Keratinocyte (primary cell): ENCODE measurements around the gene SLC40A1.

Experiments
- EZH2 ChIP-seq: IDR thresholded peaks from one replicate; pipeline ENCODE4 v1.6.1; 2012; ENCODE audit warnings: inconsistent platforms, mild to moderate bottlenecking, low read length, moderate library complexity
- TF ChIP-seq, protein P1 (sequence below), 3 experiments: IDR thresholded peaks in 1 of 3; conservative IDR thresholded peaks in 1 of 3; optimal IDR thresholded peaks in 1 of 3; 2 replicates in 2 of 3; 3 replicates in 1 of 3; pipeline versions ENCODE3 to v1.5.1; 2011; ENCODE audit warnings: low read length in 3 of 3, mild to moderate bottlenecking in 3 of 3, moderate library complexity in 2 of 3, control low read depth in 1 of 3, inconsistent platforms in 1 of 3; ENCODE audit not compliant: insufficient read depth in 2 of 3; ENCODE audit errors: extremely low read depth in 1 of 3

DNA sequence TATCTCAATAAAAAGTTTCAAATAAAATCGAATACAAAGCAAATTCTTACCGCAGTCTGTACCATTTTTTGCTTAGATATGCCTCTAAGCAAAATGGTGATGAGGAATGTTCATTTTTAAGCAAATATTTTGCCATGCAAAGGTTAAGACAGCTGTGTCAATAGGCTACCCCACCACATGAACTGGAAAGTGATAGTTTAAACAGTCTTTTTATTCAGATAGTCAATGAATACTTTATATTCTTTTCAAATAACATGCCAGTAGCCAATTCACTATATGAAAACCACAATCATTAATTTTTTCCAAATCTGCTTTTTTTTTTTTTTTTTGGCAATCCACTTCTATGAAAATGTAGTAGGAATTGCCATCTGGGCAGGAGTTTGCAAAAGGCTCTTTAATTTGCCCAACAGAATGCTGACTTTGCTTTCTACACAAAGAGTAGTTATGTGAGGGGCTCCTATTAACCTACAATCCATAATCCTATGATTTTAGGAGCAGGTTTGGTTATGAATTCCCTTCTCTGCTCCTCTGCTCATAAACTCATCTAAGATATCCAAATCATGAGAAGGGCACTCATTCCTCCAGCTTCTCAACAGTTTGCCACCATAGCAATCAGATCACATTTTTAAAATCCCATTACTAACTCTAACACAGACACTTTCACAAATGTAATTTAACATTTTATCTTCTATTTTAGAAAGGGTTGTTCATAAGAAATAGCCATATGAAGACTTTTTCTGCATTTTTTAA is 69.2 kb downstream of the SLC40A1 start:
- no peak for TF ChIP-seq EZH2
- TF ChIP-seq, protein P1, sequence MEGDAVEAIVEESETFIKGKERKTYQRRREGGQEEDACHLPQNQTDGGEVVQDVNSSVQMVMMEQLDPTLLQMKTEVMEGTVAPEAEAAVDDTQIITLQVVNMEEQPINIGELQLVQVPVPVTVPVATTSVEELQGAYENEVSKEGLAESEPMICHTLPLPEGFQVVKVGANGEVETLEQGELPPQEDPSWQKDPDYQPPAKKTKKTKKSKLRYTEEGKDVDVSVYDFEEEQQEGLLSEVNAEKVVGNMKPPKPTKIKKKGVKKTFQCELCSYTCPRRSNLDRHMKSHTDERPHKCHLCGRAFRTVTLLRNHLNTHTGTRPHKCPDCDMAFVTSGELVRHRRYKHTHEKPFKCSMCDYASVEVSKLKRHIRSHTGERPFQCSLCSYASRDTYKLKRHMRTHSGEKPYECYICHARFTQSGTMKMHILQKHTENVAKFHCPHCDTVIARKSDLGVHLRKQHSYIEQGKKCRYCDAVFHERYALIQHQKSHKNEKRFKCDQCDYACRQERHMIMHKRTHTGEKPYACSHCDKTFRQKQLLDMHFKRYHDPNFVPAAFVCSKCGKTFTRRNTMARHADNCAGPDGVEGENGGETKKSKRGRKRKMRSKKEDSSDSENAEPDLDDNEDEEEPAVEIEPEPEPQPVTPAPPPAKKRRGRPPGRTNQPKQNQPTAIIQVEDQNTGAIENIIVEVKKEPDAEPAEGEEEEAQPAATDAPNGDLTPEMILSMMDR (optimal IDR thresholded peaks at IDR 0.05 in 1 of 3, IDR thresholded peaks at IDR 0.05 in 1 of 3, conservative IDR thresholded peaks at IDR 0.05 in 1 of 3; ENCODE audit: extremely low read depth in 1 of 3, insufficient read depth in 2 of 3, low read length in 3 of 3), result no peak
